ENCODE measurements around the gene MAML3.

DNA sequence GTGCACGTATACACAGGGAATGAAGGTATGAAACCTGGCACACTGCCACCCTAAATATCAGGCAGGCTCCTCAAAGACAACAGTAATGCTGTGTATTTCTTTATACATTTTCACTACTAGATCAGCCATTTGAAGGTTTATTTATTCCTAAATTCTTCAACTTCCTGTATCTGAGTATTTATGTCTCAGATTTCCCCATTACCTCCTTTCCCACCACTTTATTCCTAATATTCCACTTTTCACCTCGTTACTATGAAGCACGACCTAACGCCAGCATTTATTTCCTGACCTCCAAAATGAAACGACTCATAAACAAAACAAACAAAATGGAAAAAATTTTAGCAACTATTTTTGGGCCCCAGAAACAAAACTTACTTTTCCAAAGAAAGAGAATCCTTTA, 69.6 kb downstream of the MAML3 start:
- TF ChIP-seq TAF1 (IDR thresholded peaks at IDR 0.05; ENCODE audit: low read depth, low read length) (no peak), POLR2AphosphoS5 (IDR thresholded peaks at IDR 0.05; ENCODE audit: low read depth, low read length) (no peak), PAX5 (IDR thresholded peaks at IDR 0.05; ENCODE audit: insufficient read depth, low read length, severe bottlenecking) (no peak), SPI1 (IDR thresholded peaks at IDR 0.05; ENCODE audit: low read depth, low read length) (no peak)

Data from GM12891 (cell line).